GM21526 (cell line): ENCODE data around the gene CFAP58.
A peak's percentile ranks its signal among the peaks of the same experiment; 100 is the strongest.

Experiments
- ATAC-seq: cut with Tn5 transposase; IDR thresholded peaks from one replicate; pipeline ENCODE4 v1.9.1; 2021; ENCODE audit warnings: moderate library complexity; ENCODE audit not compliant: unreplicated experiment, low FRiP score

Gene CFAP58, protein sequence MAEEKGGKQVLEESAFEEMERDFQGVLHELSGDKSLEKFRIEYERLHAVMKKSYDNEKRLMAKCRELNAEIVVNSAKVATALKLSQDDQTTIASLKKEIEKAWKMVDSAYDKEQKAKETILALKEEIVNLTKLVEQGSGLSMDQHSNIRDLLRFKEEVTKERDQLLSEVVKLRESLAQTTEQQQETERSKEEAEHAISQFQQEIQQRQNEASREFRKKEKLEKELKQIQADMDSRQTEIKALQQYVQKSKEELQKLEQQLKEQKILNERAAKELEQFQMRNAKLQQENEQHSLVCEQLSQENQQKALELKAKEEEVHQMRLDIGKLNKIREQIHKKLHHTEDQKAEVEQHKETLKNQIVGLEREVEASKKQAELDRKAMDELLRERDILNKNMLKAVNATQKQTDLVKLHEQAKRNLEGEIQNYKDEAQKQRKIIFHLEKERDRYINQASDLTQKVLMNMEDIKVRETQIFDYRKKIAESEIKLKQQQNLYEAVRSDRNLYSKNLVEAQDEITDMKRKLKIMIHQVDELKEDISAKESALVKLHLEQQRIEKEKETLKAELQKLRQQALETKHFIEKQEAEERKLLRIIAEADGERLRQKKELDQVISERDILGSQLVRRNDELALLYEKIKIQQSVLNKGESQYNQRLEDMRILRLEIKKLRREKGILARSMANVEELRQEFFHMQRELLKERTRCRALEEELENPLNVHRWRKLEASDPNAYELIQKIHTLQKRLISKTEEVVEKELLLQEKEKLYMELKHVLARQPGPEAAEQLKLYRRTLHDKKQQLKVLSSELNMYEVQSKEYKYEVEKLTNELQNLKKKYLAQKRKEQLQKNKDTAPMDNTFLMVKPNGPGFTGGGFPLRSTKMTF

GRCh38 chr10:104353325-104354048, at the start of gene CFAP58:
Gene CFAP58 (plus strand): TSS chr10:104353833. CDS start chr10:104353898, 65 bp downstream.
- peak; percentile 56 for ATAC-seq

GRCh38 chr10:104304356-104304745, 49.3 kb upstream of the CFAP58 start:
- no peak for ATAC-seq

DNA sequence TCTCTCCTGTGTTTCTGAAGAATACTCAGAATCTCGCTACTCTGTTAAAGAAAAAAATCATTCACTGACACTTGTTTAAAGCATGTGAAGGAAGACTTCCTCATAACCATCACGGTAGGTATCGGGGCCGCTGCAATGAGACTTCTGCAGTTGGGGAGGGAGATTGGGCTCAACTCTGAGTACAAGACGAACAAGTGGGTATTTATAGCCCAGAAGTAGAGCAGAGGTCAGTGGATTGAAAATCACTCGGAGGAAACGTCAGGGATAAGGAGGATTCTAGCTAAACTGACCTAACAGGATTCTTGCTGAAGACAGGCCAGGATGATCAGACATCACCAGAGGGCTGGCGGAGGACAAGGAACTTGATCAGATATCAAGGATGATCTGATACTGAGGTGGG, 48.7 kb upstream of the CFAP58 start:
- ATAC-seq: no peak

DNA sequence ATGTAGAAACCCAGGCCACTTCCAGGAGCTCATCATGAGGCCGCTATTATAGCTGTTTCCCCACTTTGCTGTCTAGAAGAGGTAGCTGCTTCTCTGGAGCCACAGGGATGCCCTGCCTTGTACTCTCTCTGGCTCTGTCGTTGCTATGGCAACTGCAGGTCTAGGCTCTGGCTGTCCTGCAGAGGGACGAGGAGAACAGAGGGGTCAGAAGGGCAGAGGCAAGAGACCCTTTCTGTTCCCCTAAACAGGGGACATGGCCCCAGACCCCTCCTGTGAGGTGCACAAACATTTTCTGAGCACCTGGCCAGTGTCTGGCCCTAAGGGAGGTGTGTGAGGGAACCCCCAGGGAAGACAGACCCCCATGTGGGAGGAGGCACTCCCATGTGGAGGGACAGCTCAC, 46.7 kb upstream of the CFAP58 start:
- ATAC-seq: no peak

DNA sequence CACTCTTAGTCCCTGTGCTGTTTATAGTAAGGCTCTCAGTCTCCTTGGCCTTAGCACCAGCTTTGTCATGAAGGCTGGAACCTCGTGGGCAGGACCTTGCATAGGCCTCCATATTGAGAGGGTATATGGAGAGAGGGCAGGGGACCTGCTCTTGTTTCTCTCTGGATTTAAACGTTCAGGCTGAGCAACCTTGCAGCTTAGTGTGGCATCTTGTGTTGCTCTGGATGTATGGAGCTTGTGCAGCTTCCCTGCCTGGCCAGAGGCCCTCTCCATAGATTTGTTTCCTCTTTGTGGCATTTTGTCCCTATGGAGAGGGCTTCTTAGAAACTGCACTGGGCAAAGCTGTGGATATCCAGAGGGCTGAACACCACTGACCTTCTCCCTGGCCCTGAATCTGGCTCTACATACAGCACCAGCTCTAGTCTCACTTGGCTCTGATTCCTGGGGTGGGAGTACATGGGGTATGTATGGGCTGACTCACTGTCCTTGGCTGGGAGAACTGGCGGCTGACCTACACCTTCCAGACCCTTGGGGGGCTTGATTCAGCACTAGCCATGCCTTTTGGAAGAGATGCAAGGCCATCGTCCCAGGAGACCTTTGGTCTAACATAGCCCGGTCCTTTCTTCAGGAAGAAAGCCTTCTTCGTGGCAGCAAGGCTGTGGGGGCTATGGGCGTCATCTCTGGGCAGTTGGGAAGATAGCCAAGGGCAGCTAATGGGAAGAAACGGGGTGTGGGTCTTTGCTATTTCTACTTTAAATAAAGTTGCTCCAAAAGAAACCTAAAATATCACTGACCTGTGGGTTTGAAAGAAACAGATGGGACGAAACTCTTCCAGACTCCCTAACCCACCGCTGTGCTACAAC, 45.8 kb upstream of the CFAP58 start:
- no peak for ATAC-seq

- ATAC-seq: peak; percentile 71
These were observed 45.2 kb upstream of the CFAP58 start for GRCh38 chr10:104308439-104308903.

- ATAC-seq: no peak
These were observed 43.4 kb upstream of the CFAP58 start for GRCh38 chr10:104309980-104310978.

GRCh38 chr10:104311184-104311720, 42.4 kb upstream of the CFAP58 start:
- ATAC-seq: no peak

GRCh38 chr10:104314591-104315485, 38.8 kb upstream of the CFAP58 start:
- no peak for ATAC-seq

- ATAC-seq: no peak
These were observed 38.1 kb upstream of the CFAP58 start for GRCh38 chr10:104315486-104315921.

DNA sequence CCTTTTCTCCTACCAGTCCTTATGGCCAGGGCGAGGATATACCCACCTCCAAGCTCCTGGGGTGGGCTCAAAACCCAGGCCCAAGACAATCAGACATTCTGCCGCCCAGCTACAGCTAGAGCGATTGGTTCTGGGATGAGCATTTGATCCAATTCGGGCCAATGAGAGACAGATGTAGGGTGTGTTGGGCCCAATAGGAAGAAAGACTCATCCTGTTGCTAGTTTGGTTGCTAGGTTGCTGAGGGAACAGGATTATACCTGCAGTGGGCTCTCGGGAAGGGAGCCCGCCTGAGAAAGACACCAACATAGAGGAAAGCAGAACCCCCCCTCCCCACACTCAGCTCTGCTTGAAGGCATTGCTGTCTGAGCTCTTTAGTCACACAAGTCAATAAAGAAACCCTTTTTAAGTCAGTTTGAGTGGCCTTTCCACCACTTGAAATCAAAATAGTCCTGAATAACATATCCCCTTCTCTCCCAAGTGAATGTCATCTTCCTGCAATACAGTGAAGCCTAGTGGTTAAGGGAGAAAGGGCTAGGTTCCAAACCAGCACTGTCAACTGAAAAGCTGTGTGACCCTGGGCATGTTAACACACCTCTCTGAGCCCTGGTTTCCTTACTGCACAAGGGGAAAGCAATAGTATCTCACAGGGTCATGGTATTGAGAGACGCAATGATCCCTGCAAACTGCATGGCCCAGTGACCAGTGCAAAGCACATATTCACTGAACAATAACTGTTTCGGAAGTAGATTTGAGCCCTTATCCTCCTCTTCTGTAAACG, 37.1 kb upstream of the CFAP58 start:
- no peak for ATAC-seq

GRCh38 chr10:104317269-104317710, 36.3 kb upstream of the CFAP58 start:
- no peak for ATAC-seq

DNA sequence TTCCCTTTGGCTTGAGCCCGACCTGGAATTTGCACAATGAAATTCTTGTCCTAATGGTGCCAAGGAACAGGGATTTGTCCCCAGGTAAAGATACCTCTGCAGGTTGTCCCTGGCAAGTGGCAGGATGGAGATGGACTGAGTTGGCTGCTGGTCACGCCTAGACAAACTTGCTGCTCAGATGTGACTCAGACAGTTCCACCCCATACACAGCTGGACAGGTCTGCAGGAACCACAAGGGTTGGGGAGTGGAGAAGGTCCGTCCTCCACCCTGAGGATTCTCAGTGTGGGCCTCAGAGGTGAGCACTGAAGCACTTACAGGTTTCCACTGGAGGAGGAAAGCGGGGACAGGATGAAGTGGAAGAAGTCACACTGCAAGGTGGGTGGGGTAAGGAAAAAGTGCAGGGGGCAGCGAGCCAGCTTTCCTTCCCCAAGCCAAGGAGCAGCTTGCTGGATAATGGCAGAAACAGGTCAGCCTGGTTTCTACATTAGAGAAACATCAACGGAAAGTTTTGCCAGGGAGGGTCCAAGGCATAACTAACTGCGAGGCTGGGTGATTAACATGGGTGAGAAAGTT, 35.8 kb upstream of the CFAP58 start:
- no peak for ATAC-seq

- ATAC-seq: no peak
These were observed 35.3 kb upstream of the CFAP58 start for GRCh38 chr10:104318326-104318725.

DNA sequence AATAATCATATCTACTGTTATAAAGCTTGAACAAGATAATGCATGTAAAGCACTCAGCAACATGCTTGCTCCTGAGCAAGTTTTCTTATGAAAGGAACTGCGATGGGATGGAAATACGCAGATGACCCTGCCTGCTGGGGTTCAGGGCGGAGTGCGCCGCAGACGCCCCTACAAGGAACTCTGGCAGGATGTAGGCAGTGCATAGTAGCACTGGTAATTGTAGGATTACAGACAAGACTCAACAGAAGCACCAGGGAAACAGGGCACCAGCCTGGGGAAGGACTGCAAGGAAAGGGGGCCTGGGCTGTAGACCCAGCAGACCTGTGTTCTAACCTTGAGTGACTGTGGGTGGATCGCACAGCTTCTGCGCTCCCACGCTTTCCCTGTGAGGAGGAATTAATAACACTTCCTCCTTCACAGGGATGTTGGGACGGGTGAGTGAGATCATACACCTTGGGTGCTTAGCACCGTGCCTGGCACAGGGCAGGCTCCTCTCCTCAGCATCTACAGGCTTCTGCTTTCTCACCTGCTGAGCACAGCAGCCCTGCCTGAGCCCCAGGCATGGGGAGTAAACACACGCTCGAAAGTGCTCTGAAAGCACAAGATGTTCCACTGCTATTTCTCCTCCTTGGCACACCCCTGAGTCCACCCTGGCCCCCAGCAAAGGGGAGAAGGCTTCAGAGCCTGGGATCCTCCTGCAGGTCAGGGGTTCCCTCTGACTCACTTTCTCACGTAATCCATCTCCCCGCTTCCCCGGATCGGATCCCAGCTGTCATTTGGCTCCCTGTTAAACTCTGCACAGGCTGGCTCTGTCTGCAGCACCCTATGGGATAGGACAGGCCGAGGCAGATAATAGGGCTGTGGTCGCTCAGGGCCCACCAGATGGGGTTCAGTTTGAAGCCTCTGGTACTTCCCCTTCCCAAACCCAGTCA, 34.6 kb upstream of the CFAP58 start:
- no peak for ATAC-seq
